K562 (cell line): ENCODE data around the gene SLC18B1. TPM values are rescaled to one million over a fixed set of nuclear protein-coding genes. Genes with fewer than 3 reads are reported as not detected.

Source experiments
- ATAC-seq: fragments of 200-7000 bp; cut with Tn5 transposase; 3 replicates; pipeline ENCODE4 v1.9.1; 2020; ENCODE audit warnings: moderate library complexity
- BruUV-seq: library from RNA; stranded (reverse); fragments of 400-500 nt; replicated peaks from 2 replicates; lab custom pipeline; 2021; lab: Mats Ljungman, UMichigan
- CTCF ChIA-PET: fragments of 300-600 bp; formaldehyde crosslinking; extraction: SDS; loops from one replicate; lab custom pipeline; 2021; ENCODE audit warnings: low intra/inter-chr PET ratio; lab: Yijun Ruan, JAX
- POLR2A ChIA-PET: fragments of 300-600, 350-650 bp; sonication (Branson Sonifier 250); formaldehyde crosslinking; extraction: SDS; loops from one replicate; lab custom pipeline; 2021; ENCODE audit warnings: antibody characterized with exemption, inconsistent platforms; lab: Yijun Ruan, JAX
- DNase-seq, 4 experiments: peaks; one replicate each; pipeline versions ENCODE4 v3.0.0 to v3.0.0-alpha.2; 2011 to 2018; ENCODE audit warnings: low spot score in 3 of 4, mixed read lengths in 3 of 4; ENCODE audit errors: extremely low read depth in 1 of 4
- FAIRE-seq: peaks from 2 replicates; lab custom pipeline; 2011; peaks lifted over from hg19 to GRCh38; lab: Jason Lieb, UNC
- H2AFZ ChIP-seq: 2 replicates; pipeline ENCODE4 v1.6.0; 2011; ENCODE audit warnings: low read depth, low read length, control low read depth, inconsistent platforms
- H3K27ac ChIP-seq: fragments of 200-600 bp; 3 replicates; pipeline ENCODE4 v1.8.0; 2011; ENCODE audit warnings: low read depth, mild to moderate bottlenecking, control low read depth, inconsistent platforms, low read length, moderate library complexity, mixed read lengths; ENCODE audit errors: extremely low read depth
- H3K27me3 ChIP-seq, 2 experiments: fragments of 300-600 bp in 1 of 2; 2 replicates in 1 of 2; 3 replicates in 1 of 2; pipeline versions ENCODE4 v1.6.0 to v1.8.0; 2011; ENCODE audit warnings: inconsistent platforms in 2 of 2, low read length in 2 of 2, mild to moderate bottlenecking in 1 of 2, mixed read lengths in 1 of 2, moderate library complexity in 1 of 2; ENCODE audit not compliant: control insufficient read depth in 2 of 2, insufficient read depth in 2 of 2
- H3K36me3 ChIP-seq: fragments of 300-600 bp; 3 replicates; pipeline ENCODE4 v1.8.0; 2011; ENCODE audit warnings: mild to moderate bottlenecking, low read length, inconsistent platforms; ENCODE audit not compliant: control insufficient read depth, insufficient read depth
- H3K4me1 ChIP-seq, 2 experiments: fragments of 200-600 bp in 1 of 2; replicated peaks in 1 of 2; 2 replicates in 1 of 2; 3 replicates in 1 of 2; pipeline versions ENCODE4 v1.5.1 to v1.8.0; 2011; ENCODE audit warnings: inconsistent platforms in 2 of 2, low read length in 2 of 2, mild to moderate bottlenecking in 1 of 2, mixed read lengths in 1 of 2, moderate library complexity in 1 of 2; ENCODE audit not compliant: control insufficient read depth in 2 of 2, insufficient read depth in 2 of 2
- H3K4me2 ChIP-seq: 2 replicates; pipeline ENCODE4 v1.6.1; 2011; ENCODE audit warnings: low read length, control low read depth, inconsistent platforms, mixed read lengths; ENCODE audit not compliant: insufficient read depth
- H3K4me3 ChIP-seq: fragments of 200-600 bp; sonication (generic), shearing (Covaris generic); 2 replicates; pipeline ENCODE4 v1.5.1; 2016; ENCODE audit warnings: control low read depth, inconsistent platforms
- H3K79me2 ChIP-seq: fragments of 200-600 bp; 3 replicates; pipeline ENCODE4 v1.8.0; 2011; ENCODE audit warnings: low read length, inconsistent platforms; ENCODE audit not compliant: control insufficient read depth, insufficient read depth
- H3K9ac ChIP-seq, 2 experiments: 2 replicates each; pipeline versions ENCODE4 v1.6.0 to v1.6.1; 2011; ENCODE audit warnings: low read depth in 2 of 2, low read length in 2 of 2, control low read depth in 1 of 2, inconsistent platforms in 1 of 2, mild to moderate bottlenecking in 1 of 2, mixed read lengths in 1 of 2; ENCODE audit not compliant: insufficient read depth in 1 of 2
- H3K9me1 ChIP-seq: one replicate; pipeline ENCODE4 v1.6.0; 2011; ENCODE audit warnings: inconsistent platforms, mild to moderate bottlenecking, low read length, moderate library complexity; ENCODE audit not compliant: control insufficient read depth, insufficient read depth
- H3K9me3 ChIP-seq: replicated peaks from 2 replicates; pipeline ENCODE4 v1.5.1; 2011; ENCODE audit warnings: low read depth, low read length, inconsistent platforms; ENCODE audit not compliant: control insufficient read depth, insufficient read depth
- H4K20me1 ChIP-seq: replicated peaks from 2 replicates; pipeline ENCODE4 v1.6.1; 2011; ENCODE audit warnings: low read length, inconsistent platforms, mixed read lengths; ENCODE audit not compliant: control insufficient read depth, insufficient read depth
- CCNT2 ChIP-seq: IDR thresholded peaks from 2 replicates; pipeline ENCODE4 v1.6.1; 2011; ENCODE audit warnings: borderline replicate concordance, low read depth, mild to moderate bottlenecking, moderate library complexity, mixed read lengths, low read length; ENCODE audit not compliant: insufficient read length; ENCODE audit errors: extremely low read depth
- CREBBP ChIP-seq: IDR thresholded peaks from one replicate; pipeline ENCODE4 v1.6.1; 2012; ENCODE audit warnings: low read depth, mild to moderate bottlenecking, control low read depth, inconsistent platforms, low read length
- CREM ChIP-seq: IDR thresholded peaks from 2 replicates; pipeline ENCODE4 v1.6.1; 2014; ENCODE audit warnings: antibody characterized with exemption, low read depth
- KLF10 ChIP-seq: fragments of 250-450 bp; sonication (Bioruptor Pico); IDR thresholded peaks from 2 replicates; pipeline ENCODE4 v1.6.1; 2021; ENCODE audit warnings: matching md5 sums
- NCOR1 ChIP-seq: fragments of 450-650 bp; IDR thresholded peaks from 2 replicates; pipeline ENCODE4 v1.6.1; 2016; ENCODE audit warnings: mild to moderate bottlenecking, moderate library complexity
- SETDB1 ChIP-seq: IDR thresholded peaks from one replicate; pipeline ENCODE4 v1.6.1; 2012; ENCODE audit warnings: low read length, control low read depth, inconsistent platforms
- ZBTB17 ChIP-seq: fragments of 450-650 bp; formaldehyde crosslinking; IDR thresholded peaks from 2 replicates; pipeline ENCODE4 v1.4.0; 2020; ENCODE audit warnings: mild to moderate bottlenecking
- ZNF253 ChIP-seq: fragments of 250-450 bp; sonication (Bioruptor Pico); conservative IDR thresholded peaks from 2 replicates; pipeline ENCODE4 v1.6.1; 2021; ENCODE audit warnings: mild to moderate bottlenecking
- WGBS: fragments of 100-300 bp; shearing (Covaris generic); methylation state at CpG from one replicate; pipeline ENCODE4 v1.1.6; 2016; ENCODE audit warnings: low coverage, mixed read lengths; ENCODE audit not compliant: insufficient coverage; ENCODE audit errors: missing lambda C conversion rate; 5-methylcytosine and 5-hydroxymethylcytosine counted together
- in situ Hi-C: fragments of 300-500 bp; cut with MboI; formaldehyde crosslinking; loops from 4 replicates; pipeline ENCODE4 v1.15.0; 2018; ENCODE audit warnings: inconsistent platforms, mixed read lengths
- intact Hi-C: fragments of 100-400 bp; cut with micrococcal nuclease; formaldehyde crosslinking; loops from 2 replicates; pipeline ENCODE4 v1.14.2; 2022
- polyA plus RNA-seq, 8 experiments: library from polyadenylated mRNA; depleted of rRNA in 4 of 8; stranded (reverse) in 5 of 8; unstranded in 3 of 8; fragments of >200 nt; fragmentation: Nextera tagmentation in 2 of 8; fragmentation: Illumina TruSeq in 1 of 8; extraction: Ambion mirVana in 2 of 8; extraction: Trizol in 1 of 8; gene quantifications; 2 replicates each; pipeline versions ENCODE4 v1.2.1 to v1.2.3, GENCODE V29; 2011 to 2014; ENCODE audit warnings: inconsistent platforms in 1 of 8, missing spikeins in 1 of 8
- total RNA-seq, 7 experiments: library from RNA; depleted of rRNA in 6 of 7; stranded (reverse); fragments of >200 nt in 6 of 7; fragmentation: Illumina TruSeq in 2 of 7; extraction: Trizol in 2 of 7; gene quantifications; 2 replicates each; pipeline versions ENCODE4 v1.2.1 to v1.2.3, GENCODE V29; 2011 to 2021; ENCODE audit warnings: low replicate concordance in 1 of 7
- TF ChIP-seq, protein P1 (sequence below): sonication (generic); IDR thresholded peaks from 2 replicates; pipeline ENCODE4 v1.6.1; 2016
- TF ChIP-seq, protein P2 (sequence below): IDR thresholded peaks from 3 replicates; pipeline ENCODE4 v1.6.1; 2011; ENCODE audit warnings: borderline replicate concordance, mild to moderate bottlenecking, moderate library complexity; ENCODE audit not compliant: insufficient read length; ENCODE audit errors: extremely low read depth
- TF ChIP-seq, protein P3 (sequence below): fragments of 250-450 bp; sonication (Bioruptor Pico); IDR thresholded peaks from 2 replicates; pipeline ENCODE4 v1.4.0; 2020

SLC18B1 gene
- total and polyA plus RNA-seq, 9 of the 15 experiments (the other 6 are each of a cell fraction or from before 2014, with no cell fraction given) = 10.4 to 49.1 (median 32.0) TPM

DNA sequence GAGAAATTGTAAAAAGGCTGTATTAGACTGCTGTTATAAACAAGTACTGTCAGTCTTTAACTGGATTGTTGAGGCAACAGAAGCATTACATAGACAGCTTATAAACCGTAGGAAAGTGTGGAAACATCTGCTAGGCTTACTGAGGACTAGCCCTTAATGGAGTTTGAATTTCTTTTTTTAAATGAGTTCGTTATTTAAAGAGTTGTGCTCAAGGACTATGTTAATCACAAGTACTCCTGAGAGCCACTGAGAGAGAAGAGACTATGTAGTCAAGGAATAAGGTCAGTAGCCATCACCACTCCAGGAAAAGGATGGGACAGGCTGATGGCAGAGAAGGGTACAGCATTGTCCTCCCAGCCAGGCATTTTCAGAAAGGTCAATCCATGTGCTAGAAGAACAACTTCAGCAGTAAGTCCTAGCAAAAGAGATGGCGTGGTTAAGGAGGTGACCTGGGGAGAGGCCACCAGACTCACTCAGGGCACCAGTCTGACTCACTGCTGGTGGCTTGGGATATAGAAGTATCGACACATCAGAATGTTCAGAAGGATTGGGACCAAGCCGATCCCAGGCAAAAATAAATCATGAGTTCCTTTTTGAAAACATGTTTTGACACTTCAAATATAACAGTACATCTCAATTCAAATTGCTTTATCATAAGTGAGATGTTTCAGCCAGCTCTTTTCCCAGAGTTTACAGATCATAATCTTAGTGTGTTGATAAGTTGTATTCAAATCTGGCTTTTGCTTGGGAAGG is 22.4 kb upstream of the SLC18B1 start:
- no TSS peak for BruUV-seq
- CTCF ChIA-PET = no interaction called here
- no peak for FAIRE-seq
- TF ChIP-seq, protein P1, sequence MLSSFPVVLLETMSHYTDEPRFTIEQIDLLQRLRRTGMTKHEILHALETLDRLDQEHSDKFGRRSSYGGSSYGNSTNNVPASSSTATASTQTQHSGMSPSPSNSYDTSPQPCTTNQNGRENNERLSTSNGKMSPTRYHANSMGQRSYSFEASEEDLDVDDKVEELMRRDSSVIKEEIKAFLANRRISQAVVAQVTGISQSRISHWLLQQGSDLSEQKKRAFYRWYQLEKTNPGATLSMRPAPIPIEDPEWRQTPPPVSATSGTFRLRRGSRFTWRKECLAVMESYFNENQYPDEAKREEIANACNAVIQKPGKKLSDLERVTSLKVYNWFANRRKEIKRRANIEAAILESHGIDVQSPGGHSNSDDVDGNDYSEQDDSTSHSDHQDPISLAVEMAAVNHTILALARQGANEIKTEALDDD = peak; percentile 58; the same call in 1 of the 2 replicates
- TF ChIP-seq, protein P2, sequence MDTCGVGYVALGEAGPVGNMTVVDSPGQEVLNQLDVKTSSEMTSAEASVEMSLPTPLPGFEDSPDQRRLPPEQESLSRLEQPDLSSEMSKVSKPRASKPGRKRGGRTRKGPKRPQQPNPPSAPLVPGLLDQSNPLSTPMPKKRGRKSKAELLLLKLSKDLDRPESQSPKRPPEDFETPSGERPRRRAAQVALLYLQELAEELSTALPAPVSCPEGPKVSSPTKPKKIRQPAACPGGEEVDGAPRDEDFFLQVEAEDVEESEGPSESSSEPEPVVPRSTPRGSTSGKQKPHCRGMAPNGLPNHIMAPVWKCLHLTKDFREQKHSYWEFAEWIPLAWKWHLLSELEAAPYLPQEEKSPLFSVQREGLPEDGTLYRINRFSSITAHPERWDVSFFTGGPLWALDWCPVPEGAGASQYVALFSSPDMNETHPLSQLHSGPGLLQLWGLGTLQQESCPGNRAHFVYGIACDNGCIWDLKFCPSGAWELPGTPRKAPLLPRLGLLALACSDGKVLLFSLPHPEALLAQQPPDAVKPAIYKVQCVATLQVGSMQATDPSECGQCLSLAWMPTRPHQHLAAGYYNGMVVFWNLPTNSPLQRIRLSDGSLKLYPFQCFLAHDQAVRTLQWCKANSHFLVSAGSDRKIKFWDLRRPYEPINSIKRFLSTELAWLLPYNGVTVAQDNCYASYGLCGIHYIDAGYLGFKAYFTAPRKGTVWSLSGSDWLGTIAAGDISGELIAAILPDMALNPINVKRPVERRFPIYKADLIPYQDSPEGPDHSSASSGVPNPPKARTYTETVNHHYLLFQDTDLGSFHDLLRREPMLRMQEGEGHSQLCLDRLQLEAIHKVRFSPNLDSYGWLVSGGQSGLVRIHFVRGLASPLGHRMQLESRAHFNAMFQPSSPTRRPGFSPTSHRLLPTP = no peak
- no peak for TF ChIP-seq KLF10 (CRISPR knock-in tag)
- no peak for TF ChIP-seq ZBTB17 (CRISPR knock-in tag)
- no peak for TF ChIP-seq ZNF253 (CRISPR knock-in tag)
- TF ChIP-seq, protein P3, sequence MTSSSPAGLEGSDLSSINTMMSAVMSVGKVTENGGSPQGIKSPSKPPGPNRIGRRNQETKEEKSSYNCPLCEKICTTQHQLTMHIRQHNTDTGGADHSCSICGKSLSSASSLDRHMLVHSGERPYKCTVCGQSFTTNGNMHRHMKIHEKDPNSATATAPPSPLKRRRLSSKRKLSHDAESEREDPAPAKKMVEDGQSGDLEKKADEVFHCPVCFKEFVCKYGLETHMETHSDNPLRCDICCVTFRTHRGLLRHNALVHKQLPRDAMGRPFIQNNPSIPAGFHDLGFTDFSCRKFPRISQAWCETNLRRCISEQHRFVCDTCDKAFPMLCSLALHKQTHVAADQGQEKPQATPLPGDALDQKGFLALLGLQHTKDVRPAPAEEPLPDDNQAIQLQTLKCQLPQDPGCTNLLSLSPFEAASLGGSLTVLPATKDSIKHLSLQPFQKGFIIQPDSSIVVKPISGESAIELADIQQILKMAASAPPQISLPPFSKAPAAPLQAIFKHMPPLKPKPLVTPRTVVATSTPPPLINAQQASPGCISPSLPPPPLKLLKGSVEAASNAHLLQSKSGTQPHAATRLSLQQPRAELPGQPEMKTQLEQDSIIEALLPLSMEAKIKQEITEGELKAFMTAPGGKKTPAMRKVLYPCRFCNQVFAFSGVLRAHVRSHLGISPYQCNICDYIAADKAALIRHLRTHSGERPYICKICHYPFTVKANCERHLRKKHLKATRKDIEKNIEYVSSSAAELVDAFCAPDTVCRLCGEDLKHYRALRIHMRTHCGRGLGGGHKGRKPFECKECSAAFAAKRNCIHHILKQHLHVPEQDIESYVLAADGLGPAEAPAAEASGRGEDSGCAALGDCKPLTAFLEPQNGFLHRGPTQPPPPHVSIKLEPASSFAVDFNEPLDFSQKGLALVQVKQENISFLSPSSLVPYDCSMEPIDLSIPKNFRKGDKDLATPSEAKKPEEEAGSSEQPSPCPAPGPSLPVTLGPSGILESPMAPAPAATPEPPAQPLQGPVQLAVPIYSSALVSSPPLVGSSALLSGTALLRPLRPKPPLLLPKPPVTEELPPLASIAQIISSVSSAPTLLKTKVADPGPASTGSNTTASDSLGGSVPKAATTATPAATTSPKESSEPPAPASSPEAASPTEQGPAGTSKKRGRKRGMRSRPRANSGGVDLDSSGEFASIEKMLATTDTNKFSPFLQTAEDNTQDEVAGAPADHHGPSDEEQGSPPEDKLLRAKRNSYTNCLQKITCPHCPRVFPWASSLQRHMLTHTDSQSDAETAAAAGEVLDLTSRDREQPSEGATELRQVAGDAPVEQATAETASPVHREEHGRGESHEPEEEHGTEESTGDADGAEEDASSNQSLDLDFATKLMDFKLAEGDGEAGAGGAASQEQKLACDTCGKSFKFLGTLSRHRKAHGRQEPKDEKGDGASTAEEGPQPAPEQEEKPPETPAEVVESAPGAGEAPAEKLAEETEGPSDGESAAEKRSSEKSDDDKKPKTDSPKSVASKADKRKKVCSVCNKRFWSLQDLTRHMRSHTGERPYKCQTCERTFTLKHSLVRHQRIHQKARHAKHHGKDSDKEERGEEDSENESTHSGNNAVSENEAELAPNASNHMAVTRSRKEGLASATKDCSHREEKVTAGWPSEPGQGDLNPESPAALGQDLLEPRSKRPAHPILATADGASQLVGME (CRISPR knock-in tag) = no peak
- TF ChIP-seq CCNT2 = no peak
- no peak for TF ChIP-seq CREBBP
- no peak for TF ChIP-seq SETDB1
- TF ChIP-seq CREM = no peak
- no peak for TF ChIP-seq NCOR1

More for the DNA sequence above, 22.4 kb upstream of the SLC18B1 start:
- in situ Hi-C loops = loop anchor here (10.0 to 25.0 kb wide), 3 partner anchors 734 to 1241 kb away; partner anchors contain the start of genes ENPP3, MED23 and SLC2A12
- H3K27me3 ChIP-seq = no peaks in the 10 kb centered on the region
- H3K4me3 ChIP-seq = no peak overlapping the region
- POLR2A ChIA-PET = interaction anchor here (0.6 to 1.0 kb wide), 2 partner anchors 8 to 44 kb away, joined by 3 to 4 read pairs; no protein-coding TSS in a partner anchor
- no peaks in the 10 kb centered on the region for H3K9me3 ChIP-seq
- H3K27ac ChIP-seq = peak overlapping the region; percentile 5; the same call in 1 of the 3 replicates
- H4K20me1 ChIP-seq = peaks cover 30% of the 10 kb centered on the region
- ATAC-seq = peak; percentile 21
- H3K4me2 ChIP-seq = no peak overlapping the region
- H3K79me2 ChIP-seq = peaks cover 22% of the 10 kb centered on the region
- no peak overlapping the region for H2AFZ ChIP-seq
- no peak overlapping the region for H3K9ac ChIP-seq
- peak in 2 of 4 experiments; percentile 40 to 59 for DNase-seq
- peaks cover 28% of the 10 kb centered on the region for H3K36me3 ChIP-seq
- H3K9me1 ChIP-seq = no peaks in the 10 kb centered on the region
- peaks cover 0 to 24% of the 10 kb centered on the region in 2 experiments; a peak in 2 of 5 replicates for H3K4me1 ChIP-seq
- 0% methylated on average over 5 of the region's 5 CpGs for WGBS
- intact Hi-C loops = loop anchor here (5.0 to 10.0 kb wide), 2 partner anchors 156 to 289 kb away; no protein-coding TSS in a partner anchor
